ENCODE results near the gene RAB11B.
"Not testable (repeated sequence)": the region's sequence is repeated elsewhere in the genome, so short reads cannot be mapped to it uniquely, and the experiment has no call there.

Gene RAB11B

GRCh38 chr19:8389891-8390616 is at the start of gene RAB11B:
RAB11B (plus strand) TSS chr19:8390360; CDS start chr19:8390417, 57 bp downstream.
- Histone ChIP-seq H3K4me3 (ENCODE audit: low read depth in 1 of 2, low read length in 2 of 2) (peak within 1 kb of the TSS; percentile 73), H3K27me3 (ENCODE audit: insufficient read depth, low read length, poor library complexity) (no peaks in the 10 kb centered on the region), H4K20me1 (ENCODE audit: insufficient read depth, low read length) (peaks cover 39% of the 10 kb centered on the region), H2AFZ (ENCODE audit: low read depth, low read length) (peak within 1 kb of the TSS; percentile 82), H3K4me1 (ENCODE audit: insufficient read depth, low read length) (peaks cover 32% of the 10 kb centered on the region), H3K9ac (ENCODE audit: low read depth, low read length) (peak within 1 kb of the TSS; percentile 99), H3K4me2 (ENCODE audit: insufficient read depth, low read length) (peak within 1 kb of the TSS; percentile 68), H3K9me3 (ENCODE audit: insufficient read depth, low read length, severe bottlenecking) (no peaks in the 10 kb centered on the region), H3K36me3 (ENCODE audit: insufficient read depth, low read length) (peaks cover 12% of the 10 kb centered on the region), H3K79me2 (ENCODE audit: insufficient read depth, low read length) (peaks cover 54% of the 10 kb centered on the region), H3K27ac (ENCODE audit: low read length) (peak within 1 kb of the TSS; percentile 96)
- ATAC-seq (ENCODE audit: insufficient read depth, low read depth) (peak; percentile 96), DNase-seq (peak; percentile 100)
- TF ChIP-seq, protein P1, sequence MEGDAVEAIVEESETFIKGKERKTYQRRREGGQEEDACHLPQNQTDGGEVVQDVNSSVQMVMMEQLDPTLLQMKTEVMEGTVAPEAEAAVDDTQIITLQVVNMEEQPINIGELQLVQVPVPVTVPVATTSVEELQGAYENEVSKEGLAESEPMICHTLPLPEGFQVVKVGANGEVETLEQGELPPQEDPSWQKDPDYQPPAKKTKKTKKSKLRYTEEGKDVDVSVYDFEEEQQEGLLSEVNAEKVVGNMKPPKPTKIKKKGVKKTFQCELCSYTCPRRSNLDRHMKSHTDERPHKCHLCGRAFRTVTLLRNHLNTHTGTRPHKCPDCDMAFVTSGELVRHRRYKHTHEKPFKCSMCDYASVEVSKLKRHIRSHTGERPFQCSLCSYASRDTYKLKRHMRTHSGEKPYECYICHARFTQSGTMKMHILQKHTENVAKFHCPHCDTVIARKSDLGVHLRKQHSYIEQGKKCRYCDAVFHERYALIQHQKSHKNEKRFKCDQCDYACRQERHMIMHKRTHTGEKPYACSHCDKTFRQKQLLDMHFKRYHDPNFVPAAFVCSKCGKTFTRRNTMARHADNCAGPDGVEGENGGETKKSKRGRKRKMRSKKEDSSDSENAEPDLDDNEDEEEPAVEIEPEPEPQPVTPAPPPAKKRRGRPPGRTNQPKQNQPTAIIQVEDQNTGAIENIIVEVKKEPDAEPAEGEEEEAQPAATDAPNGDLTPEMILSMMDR (IDR thresholded peaks at IDR 0.05; ENCODE audit: borderline replicate concordance, extremely low read depth, low read length, poor library complexity, severe bottlenecking) = no peak

DNA sequence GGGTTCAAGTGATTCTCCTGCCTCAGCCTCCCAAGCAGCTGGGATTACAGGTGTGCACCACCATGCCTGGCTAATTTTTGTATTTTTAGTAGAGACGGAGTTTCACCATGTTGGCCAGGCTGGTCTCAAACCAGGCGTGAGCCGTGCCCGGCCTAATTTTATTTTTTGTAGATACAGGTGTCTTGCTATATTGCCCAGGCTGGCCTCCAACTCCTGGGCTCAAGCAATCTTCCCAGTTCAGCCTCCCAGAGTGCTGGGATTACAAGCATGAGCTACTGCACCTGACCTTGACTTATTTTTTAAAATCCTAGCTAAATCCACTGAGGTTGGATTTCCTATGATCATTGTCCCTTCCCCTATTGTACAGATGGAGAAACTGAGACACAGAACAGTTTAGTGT is 48.7 kb upstream of the RAB11B start:
- H3K79me2 ChIP-seq (ENCODE audit: insufficient read depth, low read length); H3K9me3 ChIP-seq (ENCODE audit: insufficient read depth, low read length, severe bottlenecking); H3K4me2 ChIP-seq (ENCODE audit: insufficient read depth, low read length); H2AFZ ChIP-seq (ENCODE audit: low read depth, low read length); DNase-seq; H3K4me3 ChIP-seq (ENCODE audit: low read depth in 1 of 2, low read length in 2 of 2); ATAC-seq (ENCODE audit: insufficient read depth, low read depth); H3K36me3 ChIP-seq (ENCODE audit: insufficient read depth, low read length); H4K20me1 ChIP-seq (ENCODE audit: insufficient read depth, low read length); H3K4me1 ChIP-seq (ENCODE audit: insufficient read depth, low read length); H3K9ac ChIP-seq (ENCODE audit: low read depth, low read length); H3K27ac ChIP-seq (ENCODE audit: low read length); H3K27me3 ChIP-seq (ENCODE audit: insufficient read depth, low read length, poor library complexity): not testable (repeated sequence)

GRCh38 chr19:8342316-8342683 is 47.9 kb upstream of the RAB11B start:
- no peaks in the 10 kb centered on the region for H3K36me3 ChIP-seq (ENCODE audit: insufficient read depth, low read length)
- DNase-seq (no peak), ATAC-seq (ENCODE audit: insufficient read depth, low read depth) (no peak)
- no peaks in the 10 kb centered on the region for H3K9me3 ChIP-seq (ENCODE audit: insufficient read depth, low read length, severe bottlenecking)
- no peak overlapping the region for H2AFZ ChIP-seq (ENCODE audit: low read depth, low read length)
- H3K79me2 ChIP-seq (ENCODE audit: insufficient read depth, low read length) = no peaks in the 10 kb centered on the region
- no peaks in the 10 kb centered on the region for H3K27me3 ChIP-seq (ENCODE audit: insufficient read depth, low read length, poor library complexity)
- H3K9ac ChIP-seq (ENCODE audit: low read depth, low read length) = no peak overlapping the region
- H4K20me1 ChIP-seq (ENCODE audit: insufficient read depth, low read length) = no peaks in the 10 kb centered on the region
- no peak overlapping the region for H3K4me3 ChIP-seq (ENCODE audit: low read depth in 1 of 2, low read length in 2 of 2)
- TF ChIP-seq EZH2 (IDR thresholded peaks at IDR 0.05; ENCODE audit: borderline replicate concordance, low read depth, low read length, severe bottlenecking) = no peak
- TF ChIP-seq, protein P1 (IDR thresholded peaks at IDR 0.05; ENCODE audit: borderline replicate concordance, extremely low read depth, low read length, poor library complexity, severe bottlenecking) = no peak
- H3K4me1 ChIP-seq (ENCODE audit: insufficient read depth, low read length) = no peaks in the 10 kb centered on the region
- H3K27ac ChIP-seq (ENCODE audit: low read length) = no peak overlapping the region
- no peak overlapping the region for H3K4me2 ChIP-seq (ENCODE audit: insufficient read depth, low read length)

DNA sequence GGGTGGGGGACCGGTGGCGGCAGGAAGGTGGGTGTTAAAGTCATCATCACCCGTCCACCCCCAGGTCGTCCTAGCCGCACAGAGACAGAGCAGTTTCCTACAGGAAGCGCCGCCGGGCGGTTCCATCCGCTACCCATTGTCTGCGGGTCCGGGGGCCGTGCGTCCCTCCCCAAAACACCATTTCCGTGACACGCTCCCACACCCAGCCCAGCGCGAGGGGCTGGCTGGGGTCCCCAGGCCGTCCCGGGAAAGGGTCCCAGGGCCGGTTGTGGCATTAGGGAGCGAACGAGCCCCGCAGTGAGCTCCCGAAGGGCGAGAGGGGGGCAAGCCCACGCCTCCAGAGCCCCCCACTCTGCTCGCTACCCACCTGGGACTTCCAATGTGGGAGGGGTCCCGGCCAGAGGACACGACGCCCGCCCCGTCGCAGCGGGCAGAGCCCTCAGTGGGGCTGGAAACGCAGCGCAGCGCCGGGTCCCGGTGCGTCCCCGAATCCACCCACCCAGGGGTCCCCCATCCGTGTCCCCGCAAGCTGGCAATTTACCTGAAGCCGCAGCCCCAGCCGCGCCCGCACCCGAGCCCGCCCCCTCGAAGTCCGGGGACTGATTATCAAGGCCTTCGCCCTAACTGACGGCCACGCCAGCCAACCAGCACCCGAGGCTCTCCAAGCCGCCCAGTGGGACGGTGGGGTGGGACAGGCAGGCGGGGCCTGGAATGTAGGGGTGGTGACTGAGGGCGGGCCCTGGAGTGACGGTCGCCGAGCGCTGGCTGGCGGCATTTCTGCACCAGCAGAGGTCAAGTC is 47.3 kb upstream of the RAB11B start, which contains the start of gene KANK3:
KANK3 (minus strand) TSS at position 579 of the 799 bp plus-strand sequence. CDS start 5,434 bp downstream, outside the sequence.
- DNase-seq = no peak
- Histone ChIP-seq H3K79me2 (ENCODE audit: insufficient read depth, low read length) (no peaks in the 10 kb centered on the region), H3K9me3 (ENCODE audit: insufficient read depth, low read length, severe bottlenecking) (no peaks in the 10 kb centered on the region), H3K4me1 (ENCODE audit: insufficient read depth, low read length) (no peaks in the 10 kb centered on the region), H3K36me3 (ENCODE audit: insufficient read depth, low read length) (no peaks in the 10 kb centered on the region), H3K4me2 (ENCODE audit: insufficient read depth, low read length) (no peak within 1 kb of the TSS), H4K20me1 (ENCODE audit: insufficient read depth, low read length) (no peaks in the 10 kb centered on the region), H2AFZ (ENCODE audit: low read depth, low read length) (no peak within 1 kb of the TSS), H3K27ac (ENCODE audit: low read length) (no peak within 1 kb of the TSS), H3K4me3 (ENCODE audit: low read depth in 1 of 2, low read length in 2 of 2) (no peak within 1 kb of the TSS), H3K9ac (ENCODE audit: low read depth, low read length) (no peak within 1 kb of the TSS), H3K27me3 (ENCODE audit: insufficient read depth, low read length, poor library complexity) (no peaks in the 10 kb centered on the region)
- TF ChIP-seq, protein P1 (IDR thresholded peaks at IDR 0.05; ENCODE audit: borderline replicate concordance, extremely low read depth, low read length, poor library complexity, severe bottlenecking) = no peak
- TF ChIP-seq EZH2 (IDR thresholded peaks at IDR 0.05; ENCODE audit: borderline replicate concordance, low read depth, low read length, severe bottlenecking) = no peak
- no peak for ATAC-seq (ENCODE audit: insufficient read depth, low read depth)
